DMS53 treated with DMSO at 0.1 percent for 48 hours (cell line): ENCODE results near the gene CFAP46.
"Not testable (repeated sequence)": the region's sequence is repeated elsewhere in the genome, so short reads cannot be mapped to it uniquely, and the experiment has no call there.

Experiments used
- DNase-seq: peaks from one replicate; lab custom pipeline; 2025; ENCODE audit not compliant: unreplicated experiment; lab: John Stamatoyannopoulos, UW

Gene CFAP46

GRCh38 chr10:132979491-132980425, 37.4 kb upstream of the CFAP46 start:
- DNase-seq, result no peak

GRCh38 chr10:132978542-132978941, 36.2 kb upstream of the CFAP46 start:
- DNase-seq, result no peak

- DNase-seq, result no peak
Measured at GRCh38 chr10:132977807-132978206, 35.4 kb upstream of the CFAP46 start.

- DNase-seq, result no peak
Measured at GRCh38 chr10:132977076-132977475, 34.7 kb upstream of the CFAP46 start.

GRCh38 chr10:132975831-132976682, 33.7 kb upstream of the CFAP46 start:
- no peak for DNase-seq

GRCh38 chr10:132974886-132975830, 32.8 kb upstream of the CFAP46 start:
- no peak for DNase-seq

DNA sequence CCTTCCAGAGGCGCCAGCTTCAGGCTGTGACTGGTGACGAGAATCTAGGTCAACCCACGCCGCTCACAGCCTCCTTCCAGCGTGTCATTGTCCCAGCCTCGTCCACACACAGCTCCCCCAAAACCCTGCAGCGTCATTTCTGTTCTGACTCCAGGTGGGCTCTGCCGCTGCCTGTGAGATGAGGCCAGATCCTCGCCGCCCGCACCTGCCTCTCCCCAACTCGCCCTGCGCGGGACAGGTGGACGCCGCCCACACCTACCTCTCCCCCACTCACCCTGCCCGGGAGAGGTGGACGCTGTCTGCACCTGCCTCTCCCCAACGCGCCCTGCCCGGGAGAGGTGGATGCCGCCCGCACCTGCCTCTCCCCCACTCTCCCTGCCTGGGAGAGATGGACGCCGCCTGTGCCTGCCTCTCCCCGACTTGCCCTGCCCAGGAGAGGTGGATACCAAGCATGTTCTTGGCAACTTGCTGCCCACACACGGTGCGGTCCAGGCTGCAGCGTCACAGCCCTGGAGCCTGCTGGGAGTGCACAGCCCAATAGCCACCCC, 32.0 kb upstream of the CFAP46 start:
- no peak for DNase-seq

DNA sequence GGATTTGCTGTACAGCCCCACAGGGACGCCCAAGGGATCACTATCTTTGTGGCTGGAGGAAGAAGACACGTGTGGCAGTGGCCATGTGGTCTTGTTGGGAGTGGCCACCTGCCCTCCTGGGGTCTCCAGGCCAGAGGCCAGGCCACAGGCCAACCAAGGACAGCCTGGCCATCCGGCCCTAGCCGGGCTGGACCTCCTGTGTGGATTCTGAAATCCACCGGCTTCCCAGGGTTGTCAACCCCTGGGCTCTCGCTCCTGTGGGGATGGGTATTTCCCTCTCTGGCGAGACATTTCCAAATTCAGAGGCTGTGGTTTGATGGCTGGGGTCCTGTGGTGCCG, 31.5 kb upstream of the CFAP46 start:
- no peak for DNase-seq

DNA sequence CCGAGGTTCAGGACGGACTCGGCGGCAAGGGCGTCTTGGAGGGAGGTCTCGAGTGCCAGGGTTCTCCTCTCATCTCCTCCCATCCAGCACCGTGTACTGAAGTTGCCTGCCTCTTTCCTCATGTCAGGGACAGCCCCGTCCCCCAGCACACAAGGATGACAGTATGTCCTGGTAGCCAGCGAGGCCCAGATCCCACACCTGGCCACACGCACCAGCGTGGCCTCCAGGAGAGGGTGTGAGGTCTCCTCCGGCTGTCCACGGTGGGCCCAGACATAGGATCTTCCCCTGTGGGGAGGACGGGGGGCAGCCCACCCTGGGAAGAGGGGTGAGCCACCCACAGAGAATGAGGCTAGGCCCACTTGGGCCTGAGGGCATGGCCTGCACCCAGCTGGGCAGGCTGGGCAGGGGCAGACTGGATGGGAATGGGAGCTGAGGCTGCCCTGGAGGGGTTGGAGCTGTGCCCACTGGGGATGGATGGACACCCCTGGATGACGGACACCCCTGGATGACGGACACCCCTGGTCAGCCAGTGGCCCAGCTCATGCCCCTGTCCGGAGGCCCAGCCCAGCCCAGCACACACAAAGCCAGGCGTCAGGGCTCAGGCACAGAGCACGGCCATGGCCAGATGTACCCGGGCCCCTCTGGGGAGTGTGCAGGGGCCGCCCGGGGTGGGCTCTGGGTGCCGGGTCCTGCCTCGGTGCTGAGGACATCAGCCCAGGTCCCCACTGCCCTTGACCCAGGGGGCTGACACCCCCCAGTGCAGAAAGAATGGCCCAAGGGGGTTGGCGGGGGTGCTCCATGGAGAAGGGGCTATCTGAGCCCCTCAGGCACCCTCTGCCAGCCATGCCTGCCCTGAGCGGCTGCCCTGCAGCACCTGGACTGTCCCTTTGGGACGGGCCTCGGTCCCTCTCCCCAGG, 30.9 kb upstream of the CFAP46 start:
- DNase-seq, result no peak

- DNase-seq, result no peak
Measured at GRCh38 chr10:132972149-132972985, 30.0 kb upstream of the CFAP46 start.

- no peak for DNase-seq
Measured at GRCh38 chr10:132971448-132972148, 29.2 kb upstream of the CFAP46 start.

- DNase-seq, result no peak
Measured at GRCh38 chr10:132970641-132971438, 28.5 kb upstream of the CFAP46 start.

GRCh38 chr10:132967540-132967939, 25.2 kb upstream of the CFAP46 start:
- DNase-seq, result no peak

DNA sequence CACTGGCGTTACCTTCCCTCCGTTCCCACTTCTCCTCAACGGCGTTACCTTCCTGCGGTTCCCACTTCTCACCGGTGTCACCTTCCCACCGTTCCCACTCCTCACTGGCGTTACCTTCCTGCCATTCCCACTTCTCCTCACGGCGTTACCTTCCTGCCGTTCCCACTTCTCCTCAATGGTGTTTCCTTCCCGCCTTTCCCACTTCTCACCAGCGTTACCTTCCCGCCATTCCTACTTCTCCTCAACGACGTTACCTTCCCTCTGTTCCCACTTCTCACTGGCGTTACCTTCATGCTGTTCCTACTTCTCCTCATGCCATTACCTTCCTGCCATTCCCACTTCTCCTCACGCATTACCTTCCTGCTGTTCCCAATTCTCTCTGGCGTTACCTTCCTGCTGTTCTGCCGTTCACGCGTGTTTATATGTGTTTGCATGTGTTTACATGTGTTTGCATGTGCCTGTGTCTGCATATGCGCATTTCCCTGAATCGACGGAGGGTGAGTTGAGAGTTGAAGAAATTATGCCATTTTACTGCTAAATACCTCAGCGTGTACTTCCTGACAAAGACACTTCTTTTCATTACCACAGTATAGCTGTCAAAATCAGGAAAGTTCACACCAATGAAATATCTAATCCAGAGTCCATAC, 23.2 kb upstream of the CFAP46 start:
- DNase-seq, result no peak

- not testable (repeated sequence) for DNase-seq
Measured at GRCh38 chr10:132964707-132965410, 22.5 kb upstream of the CFAP46 start.

- no peak for DNase-seq
Measured at GRCh38 chr10:132964231-132964630, 21.9 kb upstream of the CFAP46 start.
